HTR-8/SVneo (cell line): ENCODE results near the gene MTHFR.
A peak's percentile ranks its signal among the peaks of the same experiment; 100 is the strongest.
"Not testable (repeated sequence)": the region's sequence is repeated elsewhere in the genome, so short reads cannot be mapped to it uniquely, and the experiment has no call there.

Experiments used
- DNase-seq: peaks from one replicate; pipeline ENCODE4 v3.0.0; 2011; ENCODE audit warnings: low spot score, mixed read lengths; ENCODE audit not compliant: insufficient read length
- FAIRE-seq: peaks from 2 replicates; lab custom pipeline; 2011; peaks lifted over from hg19 to GRCh38; lab: Jason Lieb, UNC

Gene MTHFR

DNA sequence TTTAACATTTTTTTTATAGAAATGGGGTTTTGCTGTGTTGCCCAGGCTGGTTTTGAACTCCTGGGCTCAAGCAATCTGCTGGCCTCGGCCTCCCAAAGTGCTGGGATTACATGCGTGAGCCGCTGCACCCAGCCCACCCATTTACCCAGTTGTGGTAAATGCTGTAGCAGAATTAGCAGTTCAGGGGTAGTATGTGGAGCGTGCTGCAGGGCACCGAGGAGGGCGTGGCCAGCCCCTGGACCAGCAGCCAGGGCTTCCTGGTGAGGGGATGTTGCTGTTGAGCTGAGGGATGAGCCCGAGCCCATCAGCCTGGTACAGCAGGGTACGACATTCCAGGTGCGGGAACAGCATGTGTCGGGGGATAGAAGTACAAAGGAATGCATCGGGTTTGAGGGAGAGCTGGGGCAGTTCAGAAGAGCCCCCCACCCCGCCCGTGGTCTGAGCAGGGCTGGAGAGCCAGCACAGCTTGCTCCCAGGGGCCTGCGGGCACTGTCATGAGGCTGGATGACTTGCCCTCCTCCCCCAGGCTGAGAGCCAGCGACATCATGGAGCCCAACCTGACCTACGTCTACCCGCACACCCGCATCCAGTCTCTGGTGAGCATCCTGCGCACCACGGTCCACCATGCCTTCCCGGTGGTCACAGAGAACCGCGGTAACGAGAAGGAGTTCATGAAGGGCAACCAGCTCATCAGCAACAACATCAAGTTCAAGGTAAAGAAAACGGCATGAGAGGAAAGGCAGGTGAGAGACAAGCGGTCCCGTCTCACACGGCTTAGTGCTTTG is 29.9 kb upstream of the MTHFR start:
- FAIRE-seq (no peak), DNase-seq (no peak)

DNA sequence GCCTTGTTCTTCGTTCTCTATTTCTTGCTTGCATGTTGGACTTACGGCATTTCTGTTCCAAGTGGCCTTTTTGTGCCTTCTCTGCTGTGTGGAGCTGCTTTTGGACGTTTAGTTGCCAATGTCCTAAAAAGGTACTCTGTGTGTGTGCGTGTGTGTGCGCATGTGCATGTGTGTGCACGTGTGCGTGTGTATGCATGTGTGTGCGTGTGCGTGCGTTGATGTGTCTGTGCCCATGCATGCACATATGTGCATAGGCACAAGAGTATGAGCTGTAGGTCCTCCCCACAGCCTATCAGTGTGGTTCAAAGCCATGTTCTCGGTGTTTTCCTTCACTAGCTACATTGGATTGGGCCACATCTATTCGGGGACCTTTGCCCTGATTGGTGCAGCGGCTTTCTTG is 28.1 kb upstream of the MTHFR start:
- peak; percentile 69 for FAIRE-seq

DNA sequence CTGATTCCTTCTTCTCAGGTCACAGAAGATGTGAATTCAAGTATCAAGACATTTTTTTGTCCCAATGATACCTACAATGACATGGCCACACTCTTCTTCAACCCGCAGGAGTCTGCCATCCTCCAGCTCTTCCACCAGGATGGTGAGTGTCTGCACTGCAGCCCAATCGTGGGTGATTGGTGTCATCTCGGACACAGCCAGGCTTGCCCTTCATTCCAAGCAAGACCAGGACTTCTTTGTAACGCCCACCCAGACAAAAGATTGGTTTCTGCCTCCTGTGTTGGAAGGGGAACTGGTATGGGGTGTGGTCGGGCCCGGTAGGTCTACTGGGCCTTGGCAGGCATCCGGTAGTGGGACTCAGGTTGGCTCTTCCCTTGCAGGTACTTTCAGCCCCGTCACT is 27.7 kb upstream of the MTHFR start:
- FAIRE-seq = no peak
- DNase-seq = no peak

More for the DNA sequence above, 28.1 kb upstream of the MTHFR start:
- no peak for DNase-seq

DNA sequence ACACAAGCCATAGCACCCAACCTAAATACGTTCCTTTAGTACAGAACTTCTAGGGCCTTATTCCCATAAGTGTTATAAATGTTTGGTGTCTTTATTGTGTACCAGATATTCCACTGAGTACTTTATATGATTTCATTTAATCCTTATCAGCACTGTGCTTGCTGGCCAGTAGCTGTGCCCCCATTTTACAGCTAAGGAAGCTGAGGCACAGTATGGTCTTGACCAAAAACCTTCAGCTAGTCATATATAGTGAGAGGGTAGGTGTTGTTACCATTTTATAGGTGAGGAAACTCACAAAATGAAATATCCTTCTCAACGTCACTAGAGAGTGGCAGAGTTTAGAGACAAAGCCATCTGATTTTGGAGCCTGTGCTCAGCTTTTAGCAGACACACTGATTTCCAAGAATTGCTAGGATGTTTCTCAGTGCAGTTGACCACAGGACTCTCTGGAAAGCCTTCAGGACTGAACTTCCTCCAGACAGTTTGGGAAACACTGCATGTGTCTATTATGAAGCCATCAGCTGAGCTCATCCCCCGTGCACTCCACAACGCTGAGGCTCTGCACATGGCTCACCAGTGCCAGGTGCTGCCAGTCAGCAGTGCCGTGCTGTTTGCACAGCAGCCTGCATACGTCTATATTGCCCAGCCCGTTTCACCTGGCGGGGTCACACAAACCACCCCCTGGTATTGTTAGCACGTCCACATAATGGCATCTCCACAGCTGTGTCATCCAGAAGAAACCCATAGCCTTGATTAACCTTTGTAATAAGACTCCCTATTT is 26.4 kb upstream of the MTHFR start:
- no peak for DNase-seq
- no peak for FAIRE-seq

DNA sequence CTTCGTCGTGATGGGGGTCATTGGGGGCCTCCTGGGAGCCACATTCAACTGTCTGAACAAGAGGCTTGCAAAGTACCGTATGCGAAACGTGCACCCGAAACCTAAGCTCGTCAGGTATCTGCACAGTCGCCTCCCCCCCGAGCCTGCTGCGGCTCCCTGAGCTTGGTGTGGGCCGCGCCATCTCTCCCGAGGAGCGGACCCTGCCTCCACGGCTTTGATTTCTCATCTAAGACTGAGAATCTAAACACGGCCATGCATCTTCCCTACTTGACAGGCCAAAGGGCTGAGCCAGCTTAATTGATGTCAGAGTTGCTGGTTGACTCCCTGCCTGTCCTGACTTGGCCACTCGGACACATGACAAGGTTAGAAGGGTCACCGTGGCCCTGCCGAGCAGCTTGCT is 22.7 kb upstream of the MTHFR start:
- no peak for DNase-seq
- FAIRE-seq = no peak

DNA sequence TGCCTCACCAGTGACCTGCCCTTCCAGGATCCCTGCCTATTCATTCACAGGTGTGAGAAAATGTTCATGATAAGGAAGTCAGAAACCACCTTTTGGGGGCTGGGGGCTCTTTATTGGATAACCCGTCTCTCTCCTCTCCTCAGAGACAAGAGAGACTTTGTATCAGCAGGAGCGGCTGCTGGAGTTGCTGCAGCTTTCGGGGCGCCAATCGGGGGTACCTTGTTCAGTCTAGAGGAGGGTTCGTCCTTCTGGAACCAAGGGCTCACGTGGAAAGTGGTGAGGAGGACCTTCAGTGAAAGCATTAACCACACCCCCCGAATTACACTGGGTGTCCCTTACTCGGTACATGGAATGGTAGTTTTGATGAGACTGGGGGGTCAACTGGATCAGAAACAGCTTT is 21.2 kb upstream of the MTHFR start:
- DNase-seq = no peak
- no peak for FAIRE-seq

DNA sequence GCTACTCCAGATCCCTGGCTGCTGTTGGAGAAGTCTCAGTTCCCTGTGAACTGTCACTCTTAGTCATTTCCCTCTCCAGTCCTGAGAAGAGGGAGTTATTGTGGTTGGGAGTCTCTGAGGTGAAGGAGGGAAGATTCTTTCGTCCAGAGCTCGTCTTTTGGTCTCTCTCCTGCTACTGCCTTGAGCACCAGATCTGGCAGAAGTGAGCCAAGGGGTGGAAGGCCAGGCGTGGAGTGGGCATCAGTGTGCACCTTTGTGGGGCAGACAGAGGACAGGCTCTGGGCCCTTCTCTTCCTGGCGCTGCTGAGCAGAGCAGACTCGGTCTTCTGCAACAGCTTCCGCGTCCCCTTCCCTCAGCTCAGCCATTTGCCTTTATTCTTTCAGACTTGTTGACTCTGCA is 19.4 kb upstream of the MTHFR start:
- no peak for DNase-seq
- no peak for FAIRE-seq

DNA sequence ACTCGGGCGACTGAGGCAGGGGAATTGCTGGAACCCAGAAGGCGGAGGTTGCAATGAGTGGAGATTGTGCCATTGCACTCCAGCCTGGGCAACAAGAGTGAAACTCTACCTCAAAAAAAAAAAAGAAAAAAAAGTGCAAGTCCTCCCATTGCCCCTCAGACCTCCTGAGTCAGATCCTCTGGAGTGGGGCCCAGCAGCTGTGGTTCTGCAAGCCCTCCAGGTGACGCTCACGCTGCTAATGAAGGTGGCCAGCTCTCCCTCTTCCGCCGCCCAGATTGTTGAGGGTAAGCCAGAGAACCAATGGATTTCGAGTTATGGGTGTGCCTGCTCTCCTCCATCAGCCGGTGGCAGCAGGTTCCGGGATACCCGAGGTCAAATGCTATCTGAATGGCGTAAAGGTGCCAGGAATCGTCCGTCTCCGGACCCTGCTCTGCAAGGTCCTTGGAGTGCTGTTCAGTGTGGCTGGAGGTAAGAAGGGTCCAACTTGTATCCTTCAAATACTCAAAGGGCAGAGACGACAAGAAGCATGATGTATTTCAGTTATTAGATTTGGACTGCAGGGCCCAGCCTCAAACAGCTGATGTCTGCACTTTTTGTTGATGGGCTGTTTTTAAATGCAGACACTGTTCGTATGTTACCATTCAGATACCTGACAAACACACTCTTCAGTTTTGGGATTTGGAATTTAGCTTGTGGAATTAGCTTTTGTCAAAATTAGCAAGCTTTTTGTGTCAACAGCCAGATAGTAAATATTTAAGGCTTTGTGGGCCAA is 17.8 kb upstream of the MTHFR start:
- DNase-seq (no peak), FAIRE-seq (no peak)

DNA sequence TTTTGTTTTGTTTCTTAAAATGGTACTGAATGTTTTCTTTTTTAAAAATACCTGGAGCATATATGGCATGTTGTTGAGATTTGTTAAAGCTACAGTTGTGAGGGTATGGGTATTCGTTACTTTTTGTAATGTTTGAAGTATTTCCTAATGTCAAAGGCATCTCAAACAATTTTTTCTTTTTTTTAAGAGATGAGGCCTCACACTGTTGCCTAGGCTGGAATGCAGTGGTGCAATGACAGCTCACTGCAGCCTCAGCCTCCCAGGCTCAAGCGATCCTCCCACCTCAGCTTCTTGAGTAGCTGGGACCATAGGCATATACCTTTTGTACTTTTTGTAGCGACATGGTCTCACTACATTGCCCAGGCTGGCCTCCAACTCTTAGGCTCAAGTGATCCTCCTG is 16.3 kb upstream of the MTHFR start:
- DNase-seq = no peak
- FAIRE-seq = no peak

DNA sequence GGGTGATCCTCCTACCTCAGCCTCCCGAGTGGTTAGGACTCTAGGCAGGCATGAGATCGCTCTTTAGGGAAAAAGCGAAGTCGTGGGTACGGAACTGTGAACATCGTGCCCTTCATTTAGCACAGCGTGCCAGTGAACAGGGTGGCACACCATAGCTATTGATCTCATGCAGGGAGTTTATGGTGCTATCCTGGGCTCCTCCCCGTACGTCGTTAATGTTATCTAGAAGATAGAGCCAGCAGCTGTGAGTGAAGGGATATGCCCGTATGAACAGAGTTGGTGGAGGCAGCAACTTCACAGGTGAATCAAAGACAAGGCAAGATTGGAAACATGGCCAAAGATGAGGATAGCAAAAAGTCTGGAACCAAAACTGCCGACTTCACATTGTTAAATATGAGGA is 11.4 kb upstream of the MTHFR start:
- no peak for FAIRE-seq
- no peak for DNase-seq

DNA sequence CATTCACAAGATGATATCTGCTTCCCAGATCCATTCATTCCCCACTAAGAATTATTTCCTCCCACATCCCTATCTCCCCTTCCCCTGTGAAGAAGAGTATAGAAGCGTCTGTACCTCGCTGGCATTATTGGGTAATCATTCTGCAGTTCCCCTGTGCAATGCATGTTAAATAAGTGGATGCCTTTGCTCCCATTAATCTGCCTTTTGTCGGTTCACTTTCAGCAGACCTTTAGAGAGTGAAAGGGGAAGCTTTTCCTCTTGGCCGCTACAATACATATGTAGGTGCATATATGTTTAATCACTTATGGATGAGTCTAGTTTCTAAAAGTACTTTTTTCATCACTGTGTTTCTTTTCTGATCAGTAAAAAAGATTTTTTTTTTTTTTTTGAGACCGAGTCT is 7.3 kb upstream of the MTHFR start:
- DNase-seq (no peak), FAIRE-seq (no peak)

DNA sequence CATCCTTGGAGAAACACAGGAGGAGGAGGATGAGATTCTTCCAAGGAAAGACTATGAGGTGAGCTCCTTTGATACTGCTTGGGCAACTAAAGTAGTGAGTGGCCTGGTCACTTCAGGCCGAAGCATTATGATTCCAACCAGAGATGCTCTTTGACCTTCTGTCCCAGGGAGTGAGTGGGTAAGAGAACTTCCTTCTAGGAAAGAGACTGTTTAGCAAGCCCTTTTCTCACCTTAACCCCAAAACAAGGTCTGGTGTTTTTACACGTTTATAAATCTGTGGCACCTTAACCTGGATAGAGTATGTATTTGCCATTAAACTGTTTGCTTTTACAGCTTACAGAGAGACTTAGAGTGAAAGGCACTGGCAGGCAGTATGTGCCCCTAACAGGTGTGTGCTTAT is 1.4 kb upstream of the MTHFR start:
- FAIRE-seq = no peak

DNA sequence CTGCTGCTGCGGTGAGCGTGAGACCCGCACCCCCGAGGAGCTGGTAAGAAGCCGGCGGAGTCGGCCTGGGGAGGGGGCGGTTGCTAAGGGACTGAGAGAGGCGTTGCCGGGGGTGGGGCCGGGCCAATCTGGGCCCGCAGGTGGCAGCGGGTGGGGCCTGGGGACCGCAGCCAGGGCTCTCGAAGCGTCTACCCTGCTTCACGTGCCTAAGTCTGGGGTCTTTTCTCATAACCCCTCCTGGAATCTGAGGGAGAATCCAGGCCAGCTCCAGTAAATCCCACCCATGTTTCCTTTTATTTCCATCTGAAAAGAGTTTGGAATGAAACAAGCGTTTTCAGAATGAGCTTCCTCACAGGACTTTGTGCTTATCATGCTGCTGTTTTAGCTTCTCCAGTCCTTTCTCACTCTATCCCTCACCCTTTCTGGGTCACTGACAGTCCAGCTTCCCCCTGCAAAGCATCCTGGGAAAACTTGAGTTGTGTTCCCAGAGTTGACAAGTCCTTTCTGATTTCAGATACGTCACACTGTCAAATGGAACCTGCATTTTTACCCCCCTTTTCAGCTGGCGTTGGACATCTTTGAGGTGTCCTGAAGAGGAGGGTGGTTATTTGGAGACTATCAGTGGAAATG is 658 bp upstream of the MTHFR start:
- FAIRE-seq (no peak), DNase-seq (peak; percentile 49)

More for the DNA sequence above, 1.4 kb upstream of the MTHFR start:
- DNase-seq = no peak

DNA sequence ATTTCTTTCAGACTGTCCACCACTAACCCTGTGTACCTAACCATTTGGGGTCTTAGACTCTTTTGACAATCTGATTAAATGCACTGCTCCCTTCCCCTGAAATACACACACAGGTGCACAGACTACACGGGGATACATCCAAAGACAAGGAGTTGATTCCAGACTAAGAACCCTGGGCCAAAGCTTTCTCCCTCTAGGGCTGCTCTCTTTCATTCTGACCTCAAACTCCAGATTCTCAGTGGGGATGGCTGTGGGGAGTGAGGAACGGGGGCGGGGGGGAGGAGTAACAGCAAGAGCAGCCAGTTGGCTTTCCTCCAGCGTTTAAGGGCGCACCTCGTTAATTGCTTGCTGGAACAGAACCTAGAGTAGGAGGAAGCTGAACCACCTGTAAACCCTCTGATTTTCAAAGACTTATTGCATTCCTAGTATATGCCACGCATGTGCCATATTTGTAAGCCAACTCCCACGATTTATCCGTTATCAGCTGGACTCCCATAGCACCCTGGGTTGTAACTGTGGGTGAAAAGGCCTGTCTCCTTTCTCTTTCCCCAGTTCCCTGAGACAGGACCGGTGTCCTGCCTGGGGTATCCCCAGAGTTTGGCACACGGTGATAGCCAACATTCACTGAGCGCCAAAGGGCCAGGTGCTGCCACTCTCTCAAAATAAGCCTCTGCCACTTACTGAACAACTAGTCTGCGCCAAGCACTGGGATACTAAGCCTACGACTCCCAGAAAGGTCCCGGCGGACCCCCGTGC is 920 bp downstream of the MTHFR start:
- no peak for DNase-seq
- no peak for FAIRE-seq

DNA sequence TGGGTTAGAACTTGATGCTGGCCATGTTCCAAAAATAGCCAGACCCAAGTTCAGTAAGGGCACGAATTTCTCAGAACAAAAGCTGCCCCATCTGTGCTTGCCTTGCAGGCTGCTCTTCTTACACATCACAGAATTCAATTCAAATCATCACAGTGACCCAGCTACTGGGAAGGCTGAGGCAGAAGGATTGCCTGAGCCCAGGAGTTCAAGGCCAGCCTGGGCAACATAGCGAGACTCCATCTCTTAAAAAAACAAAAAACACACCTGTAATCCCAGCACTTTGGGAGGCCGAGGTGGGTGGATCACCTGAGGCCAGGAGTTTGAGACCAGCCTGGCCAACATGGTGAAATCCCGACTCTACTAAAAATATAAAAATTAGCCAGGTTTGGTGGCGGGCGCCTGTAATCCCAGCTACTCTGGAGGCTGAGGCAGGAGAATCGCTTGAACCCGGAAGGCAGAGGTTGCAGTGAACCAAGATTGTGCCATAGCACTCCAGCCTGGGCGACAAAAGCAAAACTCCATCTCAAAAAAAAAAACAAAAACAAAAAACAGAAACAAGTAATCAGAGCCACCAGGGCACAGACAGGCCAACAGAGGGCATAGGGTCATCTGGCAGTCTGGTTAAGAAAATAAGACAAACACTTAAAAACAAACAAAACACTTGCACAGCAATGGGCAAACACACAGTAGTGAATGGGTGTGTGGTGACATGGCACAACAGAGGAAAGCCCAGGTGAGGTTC is 1.7 kb downstream of the MTHFR start:
- not testable (repeated sequence) for FAIRE-seq

DNA sequence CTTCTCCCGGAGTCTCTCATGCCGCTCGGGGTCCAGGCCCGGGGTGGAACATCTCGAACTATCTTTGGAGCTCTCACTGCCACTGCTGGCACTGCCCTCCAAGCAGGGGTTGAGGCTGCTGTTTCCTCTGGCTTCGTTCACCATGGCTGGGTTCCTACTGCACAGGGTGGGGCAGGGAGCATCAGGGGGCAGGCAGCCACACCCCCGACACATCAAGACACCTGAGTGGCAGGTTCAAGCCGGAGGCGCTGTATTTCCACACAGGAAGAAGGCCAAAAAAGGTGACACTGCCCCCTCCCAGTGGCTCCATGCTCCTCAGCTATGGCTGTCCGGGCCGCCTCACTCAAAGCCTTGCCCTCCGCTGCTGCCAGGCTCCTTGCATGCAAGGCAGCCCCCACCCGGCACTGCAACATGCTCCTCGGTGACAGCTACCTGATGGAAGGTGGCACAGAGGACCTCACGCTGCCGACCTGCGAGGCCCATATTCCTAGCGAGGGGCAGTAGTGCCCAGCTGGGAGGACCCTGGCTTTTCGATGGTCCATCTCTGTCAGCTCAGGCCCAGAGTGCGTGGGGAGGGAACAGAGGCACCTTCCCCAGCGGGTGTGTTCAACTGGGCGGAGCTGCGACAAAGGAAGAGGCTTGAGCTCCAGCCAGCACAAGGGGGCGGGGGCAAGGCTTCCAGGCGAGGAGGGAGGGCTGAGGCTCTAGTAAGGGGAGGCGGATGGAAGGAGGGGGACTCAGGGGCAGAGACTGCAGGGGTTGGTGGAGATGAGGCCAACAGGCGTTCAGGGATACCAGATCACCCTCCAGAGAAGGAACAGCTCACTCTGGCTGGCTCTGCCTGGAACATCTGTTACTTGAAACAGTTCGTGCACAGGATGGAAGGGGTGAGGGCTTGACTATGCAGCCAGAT is 2.5 kb downstream of the MTHFR start:
- FAIRE-seq (peak; percentile 31), DNase-seq (peak; percentile 75)

More for the DNA sequence above, 1.7 kb downstream of the MTHFR start:
- DNase-seq = not testable (repeated sequence)

DNA sequence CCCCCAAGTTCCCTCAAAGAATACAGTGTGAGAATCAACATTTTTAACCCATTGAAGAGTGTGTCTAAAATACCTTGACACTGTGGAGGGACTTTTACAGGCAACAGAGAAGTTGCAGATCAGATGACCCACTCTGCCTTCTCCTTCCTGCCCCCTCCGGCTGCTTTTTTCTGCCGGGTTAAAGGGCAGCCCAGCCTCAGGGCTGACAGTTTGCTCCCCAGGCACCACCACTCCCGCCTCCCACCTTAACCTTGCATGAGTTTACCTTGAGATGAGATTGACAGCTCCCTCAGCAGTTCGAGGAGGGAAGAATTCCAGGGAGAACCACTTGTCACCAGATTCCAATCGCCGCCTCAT is 3.2 kb downstream of the MTHFR start:
- DNase-seq (no peak), FAIRE-seq (no peak)

DNA sequence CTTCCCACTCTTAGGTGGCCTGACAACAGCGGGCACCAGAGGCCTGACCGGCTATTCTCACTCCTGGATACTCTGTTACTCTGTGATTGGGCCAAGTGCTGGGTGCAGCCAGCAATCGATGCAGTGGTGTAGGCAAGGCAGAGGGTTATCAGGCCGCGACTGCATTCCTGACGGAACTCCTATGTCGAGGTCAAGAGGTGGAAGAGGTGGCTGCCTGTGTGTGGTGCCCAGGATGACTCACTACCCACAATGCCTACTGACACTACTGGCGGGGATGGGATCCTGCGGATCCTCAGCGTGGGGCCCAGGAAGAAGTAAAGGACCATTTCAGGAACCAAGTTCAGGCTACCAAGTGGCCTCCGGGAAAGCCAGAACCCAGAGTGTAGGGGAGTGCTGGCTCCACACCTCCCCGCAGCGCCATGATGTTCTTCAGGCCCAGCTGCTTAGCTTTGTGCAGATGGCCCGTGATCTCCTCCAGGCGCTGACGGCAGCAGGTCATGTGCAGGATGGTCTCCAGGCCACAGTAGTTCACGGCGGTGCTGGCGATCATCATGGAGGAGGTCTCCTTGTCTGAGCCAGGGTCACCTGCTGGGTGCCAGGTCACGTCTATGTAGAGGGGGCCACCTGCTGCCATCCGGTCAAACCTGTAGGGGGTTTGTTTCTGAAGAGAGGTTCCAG is 4.9 kb downstream of the MTHFR start:
- DNase-seq = no peak
- FAIRE-seq = no peak
